ENCODE data around the gene LRRC56. TPM values are rescaled to one million over a fixed set of nuclear protein-coding genes. Genes with fewer than 3 reads are reported as not detected.

The LRRC56 gene
- 1 to 10 TPM; 1.5 to 2.7 (median 1.8) TPM for total RNA-seq

GRCh38 chr11:536841-537621 is at the start of gene LRRC56:
LRRC56 (plus strand) TSS chr11:537527; CDS start chr11:540685, 3,158 bp downstream.
- peak; percentile 74 to 95 for DNase-seq (ENCODE audit: low spot score in 2 of 2)
- H3K4me3 ChIP-seq (ENCODE audit: low read depth, poor library complexity, severe bottlenecking), result no peak within 1 kb of the TSS
- intact Hi-C loops (cut with DNase I; ENCODE audit: low total_unique reads), result no loop called here
- TF ChIP-seq POLR2A (IDR thresholded peaks at IDR 0.05) (no peak), CTCF (IDR thresholded peaks at IDR 0.05) (no peak)
- WGBS, 2 donors, result 2 to 9% methylated on average over 39 to 82 of the region's 93 CpGs

GRCh38 chr11:487571-488021 is 49.7 kb upstream of the LRRC56 start:
- WGBS, 2 donors, result 75 to 76% methylated on average over 20 to 21 of the region's 22 CpGs
- TF ChIP-seq POLR2A (IDR thresholded peaks at IDR 0.05) (no peak), CTCF (IDR thresholded peaks at IDR 0.05) (no peak)
- intact Hi-C loops (cut with DNase I; ENCODE audit: low total_unique reads), result no loop called here
- H3K4me3 ChIP-seq (ENCODE audit: low read depth, poor library complexity, severe bottlenecking), result no peak overlapping the region
- no peak for DNase-seq (ENCODE audit: low spot score in 2 of 2)

- intact Hi-C loops (cut with DNase I; ENCODE audit: low total_unique reads), result no loop called here
- no peak overlapping the region for H3K4me3 ChIP-seq (ENCODE audit: low read depth, poor library complexity, severe bottlenecking)
- no peak for DNase-seq (ENCODE audit: low spot score in 2 of 2)
- WGBS, 2 donors, result 68 to 84% methylated on average over 14 to 25 of the region's 25 CpGs
- TF ChIP-seq POLR2A (IDR thresholded peaks at IDR 0.05) (no peak), CTCF (IDR thresholded peaks at IDR 0.05) (no peak)
Observed at GRCh38 chr11:488062-488461, 49.3 kb upstream of the LRRC56 start.

- WGBS, 2 donors, result 90 to 97% methylated on average over 12 to 19 of the region's 19 CpGs
- no peak for DNase-seq (ENCODE audit: low spot score in 2 of 2)
Observed at GRCh38 chr11:488579-488978, 48.7 kb upstream of the LRRC56 start.

GRCh38 chr11:488992-489391 is 48.3 kb upstream of the LRRC56 start:
- intact Hi-C loops (cut with DNase I; ENCODE audit: low total_unique reads), result no loop called here
- DNase-seq (ENCODE audit: low spot score in 2 of 2), result no peak
- whole genome bisulfite sequencing, 2 donors, result 82 to 93% methylated on average over 18 to 19 of the region's 19 CpGs
- TF ChIP-seq CTCF (IDR thresholded peaks at IDR 0.05) (no peak), POLR2A (IDR thresholded peaks at IDR 0.05) (no peak)
- H3K4me3 ChIP-seq (ENCODE audit: low read depth, poor library complexity, severe bottlenecking), result no peak overlapping the region

More at GRCh38 chr11:488579-488978, 48.7 kb upstream of the LRRC56 start:
- TF ChIP-seq POLR2A (IDR thresholded peaks at IDR 0.05), result no peak
- TF ChIP-seq CTCF (IDR thresholded peaks at IDR 0.05), result no peak
- intact Hi-C loops (cut with DNase I; ENCODE audit: low total_unique reads), result no loop called here
- no peak overlapping the region for H3K4me3 ChIP-seq (ENCODE audit: low read depth, poor library complexity, severe bottlenecking)

Data from lower leg skin (tissue), 4 donors.